GM19099 (cell line): Measurements from ENCODE around the gene PSMG4.

Experiments
- POLR2A ChIP-seq: IDR thresholded peaks from 3 replicates; pipeline ENCODE4 v1.6.1; 2011; ENCODE audit warnings: low read depth; ENCODE audit not compliant: insufficient read length; ENCODE audit errors: extremely low read depth

PSMG4 gene

GRCh38 chr6:3237761-3238662 is 20.7 kb upstream of the PSMG4 start:
- no peak for TF ChIP-seq POLR2A

- TF ChIP-seq POLR2A: no peak
Measured at GRCh38 chr6:3239110-3239830, 19.5 kb upstream of the PSMG4 start.

GRCh38 chr6:3240595-3240994 is 18.2 kb upstream of the PSMG4 start:
- TF ChIP-seq POLR2A: no peak

- no peak for TF ChIP-seq POLR2A
Measured at GRCh38 chr6:3242768-3243167, 16.0 kb upstream of the PSMG4 start.

- no peak for TF ChIP-seq POLR2A
Measured at GRCh38 chr6:3244003-3244831, 14.5 kb upstream of the PSMG4 start.

- no peak for TF ChIP-seq POLR2A
Measured at GRCh38 chr6:3245216-3245615, 13.5 kb upstream of the PSMG4 start.

GRCh38 chr6:3247255-3248146 is 11.2 kb upstream of the PSMG4 start:
- no peak for TF ChIP-seq POLR2A

GRCh38 chr6:3249821-3250220 is 8.9 kb upstream of the PSMG4 start:
- no peak for TF ChIP-seq POLR2A

- no peak for TF ChIP-seq POLR2A
Measured at GRCh38 chr6:3250231-3250675, 8.5 kb upstream of the PSMG4 start.

- TF ChIP-seq POLR2A: no peak
Measured at GRCh38 chr6:3251462-3252314, 7.1 kb upstream of the PSMG4 start.

- no peak for TF ChIP-seq POLR2A
Measured at GRCh38 chr6:3252369-3252768, 6.4 kb upstream of the PSMG4 start.

GRCh38 chr6:3252861-3253596 is 5.7 kb upstream of the PSMG4 start:
- TF ChIP-seq POLR2A: no peak

GRCh38 chr6:3253597-3253961 is 5.2 kb upstream of the PSMG4 start:
- TF ChIP-seq POLR2A: no peak
